Glutamatergic neuron (in vitro differentiated cells): ENCODE measurements around the gene CDRT15L2. TPM values are rescaled to one million over a fixed set of nuclear protein-coding genes. Genes with fewer than 3 reads are reported as not detected.
"Not testable (repeated sequence)": the region's sequence is repeated elsewhere in the genome, so short reads cannot be mapped to it uniquely, and the experiment has no call there.

ENCODE experiments used
- DNase-seq: peaks from one replicate; pipeline ENCODE4 v3.0.0; 2022
- H3K27ac Mint-ChIP-seq: one replicate; pipeline ENCODE4 v1.8.0; 2020; ENCODE audit warnings: mild to moderate bottlenecking, mixed read lengths, inconsistent platforms; ENCODE audit not compliant: unreplicated experiment
- H3K27me3 Mint-ChIP-seq: one replicate; pipeline ENCODE4 v1.8.0; 2020; ENCODE audit warnings: mild to moderate bottlenecking, moderate library complexity, mixed read lengths, inconsistent platforms; ENCODE audit not compliant: unreplicated experiment
- H3K36me3 Mint-ChIP-seq: one replicate; pipeline ENCODE4 v1.8.0; 2020; ENCODE audit warnings: mild to moderate bottlenecking, mixed read lengths, inconsistent platforms; ENCODE audit not compliant: unreplicated experiment
- H3K4me1 Mint-ChIP-seq: one replicate; pipeline ENCODE4 v1.8.0; 2020; ENCODE audit warnings: mild to moderate bottlenecking, low read depth, mixed read lengths, inconsistent platforms; ENCODE audit not compliant: unreplicated experiment
- H3K4me3 Mint-ChIP-seq: one replicate; pipeline ENCODE4 v1.8.0; 2020; ENCODE audit warnings: mild to moderate bottlenecking, mixed read lengths, inconsistent platforms; ENCODE audit not compliant: unreplicated experiment
- H3K9me3 Mint-ChIP-seq: one replicate; pipeline ENCODE4 v1.8.0; 2020; ENCODE audit warnings: mild to moderate bottlenecking, moderate library complexity, mixed read lengths, inconsistent platforms; ENCODE audit not compliant: unreplicated experiment
- total RNA-seq: library from RNA; stranded (reverse); fragmentation: NEBNext Ultra II Directional; extraction: Animal tissue kit (Norgen Biotek cat#: 25700); gene quantifications from one replicate; pipeline ENCODE4 v1.2.1, GENCODE V29; 2021; ENCODE audit not compliant: unreplicated experiment
- TF ChIP-seq, protein P1 (sequence below): fragments of 200-600 bp; sonication (generic); IDR thresholded peaks from one replicate; pipeline ENCODE4 v1.5.0; 2021; ENCODE audit not compliant: partially characterized antibody, unreplicated experiment

The CDRT15L2 gene
- total RNA-seq, 1 donor from 2014 or later: not detected

DNA sequence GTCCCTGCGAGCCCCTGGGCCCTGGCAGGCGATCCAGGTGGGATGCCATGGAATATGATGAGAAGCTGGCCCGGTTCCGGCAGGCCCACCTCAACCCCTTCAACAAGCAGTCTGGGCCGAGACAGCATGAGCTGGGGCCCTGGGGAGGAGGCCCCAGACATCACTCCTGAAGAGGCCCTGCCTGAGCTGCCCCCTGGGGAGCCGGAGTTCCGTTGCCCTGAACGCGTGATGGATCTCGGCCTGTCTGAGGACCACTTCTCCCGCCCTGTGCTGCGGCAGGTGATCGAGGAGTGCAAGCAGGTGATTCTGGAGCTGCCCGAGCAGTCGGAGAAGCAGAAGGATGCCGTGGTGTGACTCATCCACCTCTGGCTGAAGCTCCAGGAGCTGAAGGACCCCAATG lies 33.1 kb downstream of the CDRT15L2 start:
- H3K4me1 Mint-ChIP-seq: peaks cover 4% of the 10 kb centered on the region
- H3K4me3 Mint-ChIP-seq: no peak overlapping the region
- H3K9me3 Mint-ChIP-seq: no peaks in the 10 kb centered on the region
- no peak overlapping the region for H3K27ac Mint-ChIP-seq
- H3K27me3 Mint-ChIP-seq: peaks cover 4% of the 10 kb centered on the region
- H3K36me3 Mint-ChIP-seq: no peaks in the 10 kb centered on the region
- no peak for DNase-seq
- TF ChIP-seq, protein P1, sequence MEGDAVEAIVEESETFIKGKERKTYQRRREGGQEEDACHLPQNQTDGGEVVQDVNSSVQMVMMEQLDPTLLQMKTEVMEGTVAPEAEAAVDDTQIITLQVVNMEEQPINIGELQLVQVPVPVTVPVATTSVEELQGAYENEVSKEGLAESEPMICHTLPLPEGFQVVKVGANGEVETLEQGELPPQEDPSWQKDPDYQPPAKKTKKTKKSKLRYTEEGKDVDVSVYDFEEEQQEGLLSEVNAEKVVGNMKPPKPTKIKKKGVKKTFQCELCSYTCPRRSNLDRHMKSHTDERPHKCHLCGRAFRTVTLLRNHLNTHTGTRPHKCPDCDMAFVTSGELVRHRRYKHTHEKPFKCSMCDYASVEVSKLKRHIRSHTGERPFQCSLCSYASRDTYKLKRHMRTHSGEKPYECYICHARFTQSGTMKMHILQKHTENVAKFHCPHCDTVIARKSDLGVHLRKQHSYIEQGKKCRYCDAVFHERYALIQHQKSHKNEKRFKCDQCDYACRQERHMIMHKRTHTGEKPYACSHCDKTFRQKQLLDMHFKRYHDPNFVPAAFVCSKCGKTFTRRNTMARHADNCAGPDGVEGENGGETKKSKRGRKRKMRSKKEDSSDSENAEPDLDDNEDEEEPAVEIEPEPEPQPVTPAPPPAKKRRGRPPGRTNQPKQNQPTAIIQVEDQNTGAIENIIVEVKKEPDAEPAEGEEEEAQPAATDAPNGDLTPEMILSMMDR: no peak

DNA sequence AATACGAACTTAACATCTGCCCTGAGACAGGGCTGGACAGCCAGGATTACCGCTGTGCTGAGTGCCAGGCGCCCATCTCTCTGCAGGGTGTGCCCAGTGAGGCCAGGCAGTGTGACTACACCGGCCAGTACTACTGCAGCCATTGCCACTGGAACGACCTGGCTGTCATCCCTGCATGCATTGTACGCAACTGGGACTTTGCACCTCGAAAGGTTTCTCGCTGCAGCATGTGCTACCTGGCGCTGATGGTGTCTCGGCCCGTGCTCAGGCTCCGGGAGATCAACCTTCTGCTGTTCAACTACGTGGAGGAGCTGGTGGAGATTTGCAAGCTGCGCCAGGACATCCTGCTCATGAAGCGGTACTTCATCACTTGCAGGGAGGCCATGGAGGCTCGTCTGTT lies 33.7 kb downstream of the CDRT15L2 start:
- TF ChIP-seq, protein P1: no peak
- peaks cover 4% of the 10 kb centered on the region for H3K4me1 Mint-ChIP-seq
- no peak for DNase-seq
- H3K27ac Mint-ChIP-seq: no peak overlapping the region
- H3K27me3 Mint-ChIP-seq: peaks cover 2% of the 10 kb centered on the region
- H3K36me3 Mint-ChIP-seq: no peaks in the 10 kb centered on the region
- no peaks in the 10 kb centered on the region for H3K9me3 Mint-ChIP-seq
- H3K4me3 Mint-ChIP-seq: no peak overlapping the region

GRCh38 chr17:20613905-20614304 lies 34.4 kb downstream of the CDRT15L2 start:
- Mint-ChIP-seq H3K27ac (no peak overlapping the region), H3K4me3 (no peak overlapping the region), H3K9me3 (no peaks in the 10 kb centered on the region), H3K36me3 (no peaks in the 10 kb centered on the region), H3K4me1 (peaks cover 4% of the 10 kb centered on the region), H3K27me3 (peaks cover 2% of the 10 kb centered on the region)
- TF ChIP-seq, protein P1: no peak
- no peak for DNase-seq

- H3K27ac Mint-ChIP-seq, H3K9me3 Mint-ChIP-seq, H3K27me3 Mint-ChIP-seq, H3K4me3 Mint-ChIP-seq, H3K4me1 Mint-ChIP-seq, H3K36me3 Mint-ChIP-seq, DNase-seq: not testable (repeated sequence)
These were observed 35.9 kb downstream of the CDRT15L2 start for GRCh38 chr17:20615461-20615860.

Other genes with a start within 250 kb of the CDRT15L2 start
- gene LGALS9B, start 112.2 kb upstream of the CDRT15L2 start, total RNA-seq: not detected